ENCODE results near the gene GOPC. TPM values are rescaled to one million over a fixed set of nuclear protein-coding genes. Genes with fewer than 3 reads are reported as not detected.

Gene GOPC
- total and polyA plus RNA-seq, 2 donors (not counting 3 experiments of a cell fraction or from before 2014, with no cell fraction given): 7.8 to 22.8 TPM

GRCh38 chr6:117514655-117515054 lies 87.7 kb downstream of the GOPC start:
- DNase-seq (ENCODE audit: low read depth, low spot score) (no peak), FAIRE-seq (no peak)
- ChIA-PET POLR2A (no interaction called here), CTCF (no interaction called here)
- TF ChIP-seq MYC (IDR thresholded peaks at IDR 0.05; ENCODE audit: low read depth, low read length) (no peak), GATA2 (IDR thresholded peaks at IDR 0.05; ENCODE audit: insufficient read depth, insufficient read length, low read depth, low read length) (no peak), POLR2A (IDR thresholded peaks at IDR 0.05; ENCODE audit: low read depth, low read length) (no peak), CTCF (IDR thresholded peaks at IDR 0.05; ENCODE audit: extremely low read depth in 1 of 2, insufficient read depth in 1 of 2, low read depth in 1 of 2, low read length in 2 of 2) (no peak), POLR2AphosphoS5 (IDR thresholded peaks at IDR 0.05; ENCODE audit: insufficient read depth, low read depth, low read length) (no peak), FOS (IDR thresholded peaks at IDR 0.05; ENCODE audit: borderline replicate concordance, insufficient read depth, low read length) (no peak), MAX (IDR thresholded peaks at IDR 0.05; ENCODE audit: insufficient read depth, insufficient read length) (no peak), EZH2 (IDR thresholded peaks at IDR 0.05; ENCODE audit: borderline replicate concordance, low read depth, low read length, severe bottlenecking) (no peak)
- Histone ChIP-seq H3K79me2 (ENCODE audit: control insufficient read depth, insufficient read depth, low read length) (peaks cover 56% of the 10 kb centered on the region), H3K4me3 (replicated peaks in 1 of 3; ENCODE audit: insufficient read depth in 1 of 3, low read depth in 1 of 3, low read length in 3 of 3) (no peak overlapping the region), H3K9ac (replicated peaks; ENCODE audit: extremely low read depth, insufficient read depth, low read length) (no peak overlapping the region), H3K4me1 (ENCODE audit: control insufficient read depth, extremely low read depth, insufficient read depth, low read length) (no peaks in the 10 kb centered on the region), H3K27ac (ENCODE audit: insufficient read depth, low read depth, low read length) (no peak overlapping the region), H3K27me3 (ENCODE audit: control insufficient read depth in 2 of 2, insufficient read depth in 2 of 2, low read length in 2 of 2) (no peaks in the 10 kb centered on the region), H3K9me1 (replicated peaks; ENCODE audit: control insufficient read depth, extremely low read depth, insufficient read depth, low read length) (no peaks in the 10 kb centered on the region), H3K4me2 (ENCODE audit: insufficient read depth, low read length) (no peak overlapping the region), H2AFZ (ENCODE audit: low read depth, low read length) (no peak overlapping the region), H3K9me3 (replicated peaks; ENCODE audit: control insufficient read depth, insufficient read depth, low read length) (no peaks in the 10 kb centered on the region), H4K20me1 (replicated peaks; ENCODE audit: control insufficient read depth, extremely low read depth, insufficient read depth, low read length) (no peaks in the 10 kb centered on the region), H3K36me3 (ENCODE audit: control insufficient read depth in 2 of 2, extremely low read depth in 1 of 2, insufficient read depth in 2 of 2, low read length in 2 of 2) (peaks cover 3 to 4% of the 10 kb centered on the region in 2 experiments)
- no TSS peak for BruUV-seq (replicated peaks)
- dilution Hi-C loops (cut with MboI; ENCODE audit: extremely low pct_ligation_motif_present, low sequenced_read_pairs): no loop called here
- intact Hi-C loops (cut with micrococcal nuclease): no loop called here
